Stomach (tissue), 9 donors: Measurements from ENCODE around the gene TNS3. TPM values are rescaled to one million over a fixed set of nuclear protein-coding genes. Genes with fewer than 3 reads are reported as not detected.
A peak's percentile ranks its signal among the peaks of the same experiment; 100 is the strongest.

Source experiments
- DNase-seq, 2 donors: peaks; one replicate each; pipeline versions ENCODE4 v3.0.0 to v3.0.0-alpha.2; 2013 to 2019
- H3K27ac ChIP-seq, 5 donors: fragments of 200-600 bp in 4 of 5; sonication (generic) in 4 of 5; one replicate each; pipeline ENCODE4 v1.5.1; 2013 to 2019; ENCODE audit warnings: mild to moderate bottlenecking in 1 of 5, moderate library complexity in 1 of 5
- H3K27me3 ChIP-seq, 3 donors: fragments of 200-600 bp; sonication (generic); one replicate each; pipeline ENCODE4 v1.5.1; 2017 to 2019; ENCODE audit warnings: mixed run types in 1 of 3
- H3K36me3 ChIP-seq, 4 donors: fragments of 200-600 bp; sonication (generic); 1 replicate in 3 of 4; 2 replicates in 1 of 4; pipeline ENCODE4 v1.5.1; 2016 to 2019
- H3K4me1 ChIP-seq, 4 donors: fragments of 200-600 bp; sonication (generic); one replicate each; pipeline ENCODE4 v1.5.1; 2016 to 2019
- H3K4me3 ChIP-seq, 4 donors: fragments of 200-600 bp; sonication (generic) in 3 of 4; one replicate each; pipeline ENCODE4 v1.5.1; 2016 to 2019; ENCODE audit warnings: mild to moderate bottlenecking in 1 of 4
- H3K9me3 ChIP-seq, 4 donors: fragments of 200-600 bp; sonication (generic); one replicate each; pipeline ENCODE4 v1.5.1; 2016 to 2019
- CTCF ChIP-seq, 7 experiments: fragments of 450-650 bp in 4 of 7; fragments of 200-600 bp in 3 of 7; sonication (generic) in 3 of 7; IDR thresholded peaks; one replicate each; pipeline ENCODE4 v1.5.1; 2016 to 2019; ENCODE audit warnings: antibody characterized with exemption in 7 of 7, control low read depth in 2 of 7, mild to moderate bottlenecking in 1 of 7
- EP300 ChIP-seq: sonication (generic); formaldehyde crosslinking; IDR thresholded peaks from one replicate; pipeline ENCODE4 v1.6.1; 2017; ENCODE audit warnings: antibody characterized with exemption
- POLR2A ChIP-seq, 4 donors: fragments of 450-650 bp; IDR thresholded peaks; one replicate each; pipeline ENCODE4 v1.6.1; 2016; ENCODE audit warnings: antibody characterized with exemption in 4 of 4, control low read depth in 2 of 4, mild to moderate bottlenecking in 1 of 4, moderate library complexity in 1 of 4
- POLR2AphosphoS5 ChIP-seq, 3 donors: sonication (generic); formaldehyde crosslinking; IDR thresholded peaks; one replicate each; pipeline ENCODE4 v1.6.1; 2016; ENCODE audit warnings: antibody characterized with exemption in 3 of 3
- WGBS, 5 donors: extraction: QIAGEN DNeasy Blood & Tissue Kit in 3 of 5; methylation state at CpG; one replicate each; pipeline versions ENCODE4 v1.1.5 to v1.1.7; 2013 to 2018; 5-methylcytosine and 5-hydroxymethylcytosine counted together
- intact Hi-C: fragments of 100-400 bp; cut with DNase I; formaldehyde crosslinking; loops from one replicate; pipeline ENCODE4 v1.15.1; 2023; ENCODE audit warnings: low total_unique reads
- polyA plus RNA-seq, 3 donors: library from polyadenylated mRNA; stranded (reverse); fragments of 200-250 nt; gene quantifications; one replicate each; pipeline ENCODE4 v1.2.3, GENCODE V29; 2013
- total RNA-seq, 5 donors: library from RNA; depleted of rRNA; stranded (reverse); fragments of >200 nt; gene quantifications; one replicate each; pipeline versions ENCODE4 v1.1.0 to v1.2.3, GENCODE V29; 2014 to 2016
- donor health status: healthy with polysubstance abuse.
- donor health status: Bipolar disorder and iron deficiency.
- donor health status: healthy.

TNS3 gene
- total and polyA plus RNA-seq, 8 donors = 10.0 to 105 (median 41.0) TPM

GRCh38 chr7:47521011-47521795 is 60.7 kb downstream of the TNS3 start:
- TF ChIP-seq POLR2A (IDR thresholded peaks at IDR 0.05) (no peak), POLR2AphosphoS5 (IDR thresholded peaks at IDR 0.05) (no peak), EP300 (no peak), CTCF (IDR thresholded peaks at IDR 0.05) (no peak)
- intact Hi-C loops = no loop called here
- no peaks in the 10 kb centered on the region for H3K9me3 ChIP-seq
- DNase-seq = no peak
- H3K27ac ChIP-seq = peak overlapping the region; percentile 10 to 75 (median 44)
- H3K36me3 ChIP-seq = peaks cover under 1 to 41% (median 22%) of the 10 kb centered on the region in 4 donors
- no peaks in the 10 kb centered on the region for H3K27me3 ChIP-seq
- 73 to 82% (median 80%) methylated on average over 8 to 13 of the region's 13 CpGs for WGBS, 5 donors
- peaks cover 24 to 53% (median 33%) of the 10 kb centered on the region in 4 donors for H3K4me1 ChIP-seq
- no peak overlapping the region for H3K4me3 ChIP-seq

- peak overlapping the region; percentile 10 to 75 (median 44) for H3K27ac ChIP-seq
- H3K4me1 ChIP-seq = peaks cover 24 to 54% (median 35%) of the 10 kb centered on the region in 4 donors
- no peak overlapping the region for H3K4me3 ChIP-seq
- H3K27me3 ChIP-seq = no peaks in the 10 kb centered on the region
- DNase-seq = no peak
- H3K36me3 ChIP-seq = peaks cover 0 to 33% (median 15%) of the 10 kb centered on the region in 4 donors
- TF ChIP-seq EP300 (no peak), POLR2AphosphoS5 (IDR thresholded peaks at IDR 0.05) (peak in 1 of 3 donors; percentile 36)
- intact Hi-C loops = no loop called here
- 42 to 62% (median 53%) methylated on average over 8 of the region's 8 CpGs for WGBS, 5 donors
- no peaks in the 10 kb centered on the region for H3K9me3 ChIP-seq
These were observed 61.5 kb downstream of the TNS3 start for GRCh38 chr7:47520406-47520805.

- 77 to 84% (median 80%) methylated on average over 7 of the region's 7 CpGs for WGBS, 5 donors
- H3K36me3 ChIP-seq = peaks cover 0 to 22% (median 6%) of the 10 kb centered on the region in 4 donors
- H3K4me3 ChIP-seq = no peak overlapping the region
- no peaks in the 10 kb centered on the region for H3K27me3 ChIP-seq
- peaks cover 29 to 63% (median 47%) of the 10 kb centered on the region in 4 donors for H3K4me1 ChIP-seq
- no peaks in the 10 kb centered on the region for H3K9me3 ChIP-seq
- peak overlapping the region in 3 of 5 donors; percentile 28 to 75 (median 69) for H3K27ac ChIP-seq
- TF ChIP-seq POLR2AphosphoS5 (IDR thresholded peaks at IDR 0.05) (peak in 1 of 3 donors; percentile 3), CTCF (IDR thresholded peaks at IDR 0.05) (no peak)
- DNase-seq = no peak
- intact Hi-C loops = no loop called here
These were observed 63.1 kb downstream of the TNS3 start for GRCh38 chr7:47518827-47519226.

- Histone ChIP-seq H3K4me3 (no peak overlapping the region), H3K27ac (peak overlapping the region in 3 of 5 donors; percentile 18 to 75 (median 28)), H3K4me1 (peaks cover 37 to 72% (median 55%) of the 10 kb centered on the region in 4 donors), H3K36me3 (peaks cover 0 to 16% (median under 1%) of the 10 kb centered on the region in 4 donors), H3K27me3 (no peaks in the 10 kb centered on the region), H3K9me3 (no peaks in the 10 kb centered on the region)
- intact Hi-C loops = no loop called here
- WGBS, 5 donors = 95 to 98% (median 96%) methylated on average over 10 of the region's 10 CpGs
- DNase-seq = no peak
- TF ChIP-seq EP300 (no peak), POLR2A (IDR thresholded peaks at IDR 0.05) (no peak)
These were observed 64.0 kb downstream of the TNS3 start for GRCh38 chr7:47517821-47518480.

GRCh38 chr7:47516985-47517600 is 64.8 kb downstream of the TNS3 start:
- intact Hi-C loops = no loop called here
- peak; percentile 69 to 88 for DNase-seq
- TF ChIP-seq POLR2AphosphoS5 (IDR thresholded peaks at IDR 0.05) = peak in 2 of 3 donors; percentile 15 to 37
- no peak for TF ChIP-seq CTCF (IDR thresholded peaks at IDR 0.05)
- H3K4me3 ChIP-seq = no peak overlapping the region
- WGBS, 5 donors = 27 to 51% (median 34%) methylated on average over 10 of the region's 10 CpGs
- peak overlapping the region in 4 of 5 donors; percentile 18 to 75 (median 38) for H3K27ac ChIP-seq
- no peaks in the 10 kb centered on the region for H3K9me3 ChIP-seq
- peaks cover 46 to 80% (median 61%) of the 10 kb centered on the region in 4 donors for H3K4me1 ChIP-seq
- peaks cover 0 to 10% (median 0%) of the 10 kb centered on the region in 4 donors for H3K36me3 ChIP-seq
- no peaks in the 10 kb centered on the region for H3K27me3 ChIP-seq
